ENCODE data around the gene NDUFC1. TPM values are rescaled to one million over a fixed set of nuclear protein-coding genes. Genes with fewer than 3 reads are reported as not detected.

The NDUFC1 gene
- total RNA-seq, 1 donor from 2014 or later: 19.4 TPM

GRCh38 chr4:139253713-139254112 lies 48.6 kb downstream of the NDUFC1 start:
- Mint-ChIP-seq H3K4me3 (ENCODE audit: unreplicated experiment) (no peak overlapping the region), H3K36me3 (ENCODE audit: unreplicated experiment) (no peaks in the 10 kb centered on the region), H3K27me3 (ENCODE audit: unreplicated experiment) (peaks cover 4% of the 10 kb centered on the region), H3K9me3 (ENCODE audit: unreplicated experiment) (no peaks in the 10 kb centered on the region), H3K27ac (ENCODE audit: unreplicated experiment) (no peak overlapping the region), H3K4me1 (ENCODE audit: low read depth, unreplicated experiment) (no peaks in the 10 kb centered on the region)
- no peak for DNase-seq
- TF ChIP-seq CTCF (IDR thresholded peaks at IDR 0.05; ENCODE audit: partially characterized antibody, unreplicated experiment): no peak

GRCh38 chr4:139253046-139253445 lies 49.2 kb downstream of the NDUFC1 start:
- DNase-seq: no peak
- Mint-ChIP-seq H3K9me3 (ENCODE audit: unreplicated experiment) (no peaks in the 10 kb centered on the region), H3K36me3 (ENCODE audit: unreplicated experiment) (no peaks in the 10 kb centered on the region), H3K27me3 (ENCODE audit: unreplicated experiment) (peaks cover 4% of the 10 kb centered on the region), H3K4me1 (ENCODE audit: low read depth, unreplicated experiment) (no peaks in the 10 kb centered on the region), H3K4me3 (ENCODE audit: unreplicated experiment) (no peak overlapping the region), H3K27ac (ENCODE audit: unreplicated experiment) (no peak overlapping the region)
- no peak for TF ChIP-seq CTCF (IDR thresholded peaks at IDR 0.05; ENCODE audit: partially characterized antibody, unreplicated experiment)

GRCh38 chr4:139247700-139248238 lies 54.5 kb downstream of the NDUFC1 start:
- H3K27ac Mint-ChIP-seq (ENCODE audit: unreplicated experiment): no peak overlapping the region
- H3K4me3 Mint-ChIP-seq (ENCODE audit: unreplicated experiment): no peak overlapping the region
- no peaks in the 10 kb centered on the region for H3K36me3 Mint-ChIP-seq (ENCODE audit: unreplicated experiment)
- DNase-seq: no peak
- no peaks in the 10 kb centered on the region for H3K9me3 Mint-ChIP-seq (ENCODE audit: unreplicated experiment)
- no peak for TF ChIP-seq CTCF (IDR thresholded peaks at IDR 0.05; ENCODE audit: partially characterized antibody, unreplicated experiment)
- H3K4me1 Mint-ChIP-seq (ENCODE audit: low read depth, unreplicated experiment): no peaks in the 10 kb centered on the region
- no peaks in the 10 kb centered on the region for H3K27me3 Mint-ChIP-seq (ENCODE audit: unreplicated experiment)

- Mint-ChIP-seq H3K27ac (ENCODE audit: unreplicated experiment) (no peak overlapping the region), H3K4me3 (ENCODE audit: unreplicated experiment) (no peak overlapping the region), H3K36me3 (ENCODE audit: unreplicated experiment) (no peaks in the 10 kb centered on the region), H3K27me3 (ENCODE audit: unreplicated experiment) (no peaks in the 10 kb centered on the region), H3K9me3 (ENCODE audit: unreplicated experiment) (no peaks in the 10 kb centered on the region), H3K4me1 (ENCODE audit: low read depth, unreplicated experiment) (no peaks in the 10 kb centered on the region)
- no peak for TF ChIP-seq CTCF (IDR thresholded peaks at IDR 0.05; ENCODE audit: partially characterized antibody, unreplicated experiment)
- DNase-seq: no peak
These were observed 55.0 kb downstream of the NDUFC1 start for GRCh38 chr4:139247241-139247640.

DNA sequence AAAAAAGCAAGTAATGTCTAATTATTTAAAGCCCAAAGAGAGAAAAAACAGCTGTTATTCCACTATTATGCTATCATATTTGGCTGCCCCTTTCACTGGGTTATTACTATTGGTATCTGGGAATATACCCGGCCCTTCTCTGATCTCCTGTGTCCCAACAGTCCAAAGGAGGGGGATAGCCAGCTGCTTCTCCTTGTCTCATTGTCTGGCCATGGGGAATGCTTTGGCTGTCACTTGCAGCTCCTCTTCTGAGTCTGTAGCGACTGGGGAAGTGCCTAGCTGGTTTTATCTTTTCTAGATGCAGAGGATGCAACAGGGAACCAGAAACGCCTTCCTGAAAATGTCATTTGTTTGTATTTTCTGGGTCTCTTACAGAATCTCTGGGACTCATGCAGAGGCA lies 56.1 kb downstream of the NDUFC1 start:
- H3K36me3 Mint-ChIP-seq (ENCODE audit: unreplicated experiment): no peaks in the 10 kb centered on the region
- no peak overlapping the region for H3K27ac Mint-ChIP-seq (ENCODE audit: unreplicated experiment)
- no peak overlapping the region for H3K4me3 Mint-ChIP-seq (ENCODE audit: unreplicated experiment)
- no peak for TF ChIP-seq CTCF (IDR thresholded peaks at IDR 0.05; ENCODE audit: partially characterized antibody, unreplicated experiment)
- no peaks in the 10 kb centered on the region for H3K9me3 Mint-ChIP-seq (ENCODE audit: unreplicated experiment)
- DNase-seq: no peak
- H3K4me1 Mint-ChIP-seq (ENCODE audit: low read depth, unreplicated experiment): no peaks in the 10 kb centered on the region
- H3K27me3 Mint-ChIP-seq (ENCODE audit: unreplicated experiment): no peaks in the 10 kb centered on the region
